ENCODE data around the gene C11orf54.

GRCh38 chr11:93736129-93736528 lies 5.3 kb upstream of the C11orf54 start:
- TF ChIP-seq POLR2A (IDR thresholded peaks at IDR 0.05; ENCODE audit: low read depth, low read length) (no peak), POLR2AphosphoS5 (IDR thresholded peaks at IDR 0.05; ENCODE audit: low read depth, low read length) (no peak), TAF1 (IDR thresholded peaks at IDR 0.05; ENCODE audit: borderline replicate concordance, low read depth, low read length) (no peak)

All from GM12892 (cell line).